K562 (cell line): Measurements from ENCODE around the gene BCL11A. TPM values are rescaled to one million over a fixed set of nuclear protein-coding genes. Genes with fewer than 3 reads are reported as not detected.

Experiments used
- ATAC-seq: fragments of 200-7000 bp; cut with Tn5 transposase; 3 replicates; pipeline ENCODE4 v1.9.1; 2020; ENCODE audit warnings: moderate library complexity
- BruUV-seq: library from RNA; stranded (reverse); fragments of 400-500 nt; replicated peaks from 2 replicates; lab custom pipeline; 2021; lab: Mats Ljungman, UMichigan
- CTCF ChIA-PET: fragments of 300-600 bp; formaldehyde crosslinking; extraction: SDS; loops from one replicate; lab custom pipeline; 2021; ENCODE audit warnings: low intra/inter-chr PET ratio; lab: Yijun Ruan, JAX
- POLR2A ChIA-PET: fragments of 300-600, 350-650 bp; sonication (Branson Sonifier 250); formaldehyde crosslinking; extraction: SDS; loops from one replicate; lab custom pipeline; 2021; ENCODE audit warnings: antibody characterized with exemption, inconsistent platforms; lab: Yijun Ruan, JAX
- DNase-seq, 4 experiments: peaks; one replicate each; pipeline versions ENCODE4 v3.0.0 to v3.0.0-alpha.2; 2011 to 2018; ENCODE audit warnings: low spot score in 3 of 4, mixed read lengths in 3 of 4; ENCODE audit errors: extremely low read depth in 1 of 4
- FAIRE-seq: peaks from 2 replicates; lab custom pipeline; 2011; peaks lifted over from hg19 to GRCh38; lab: Jason Lieb, UNC
- H2AFZ ChIP-seq: 2 replicates; pipeline ENCODE4 v1.6.0; 2011; ENCODE audit warnings: low read depth, low read length, control low read depth, inconsistent platforms
- H3K27ac ChIP-seq: fragments of 200-600 bp; 3 replicates; pipeline ENCODE4 v1.8.0; 2011; ENCODE audit warnings: low read depth, mild to moderate bottlenecking, control low read depth, inconsistent platforms, low read length, moderate library complexity, mixed read lengths; ENCODE audit errors: extremely low read depth
- H3K27me3 ChIP-seq, 2 experiments: fragments of 300-600 bp in 1 of 2; 2 replicates in 1 of 2; 3 replicates in 1 of 2; pipeline versions ENCODE4 v1.6.0 to v1.8.0; 2011; ENCODE audit warnings: inconsistent platforms in 2 of 2, low read length in 2 of 2, mild to moderate bottlenecking in 1 of 2, mixed read lengths in 1 of 2, moderate library complexity in 1 of 2; ENCODE audit not compliant: control insufficient read depth in 2 of 2, insufficient read depth in 2 of 2
- H3K36me3 ChIP-seq: fragments of 300-600 bp; 3 replicates; pipeline ENCODE4 v1.8.0; 2011; ENCODE audit warnings: mild to moderate bottlenecking, low read length, inconsistent platforms; ENCODE audit not compliant: control insufficient read depth, insufficient read depth
- H3K4me1 ChIP-seq, 2 experiments: fragments of 200-600 bp in 1 of 2; replicated peaks in 1 of 2; 2 replicates in 1 of 2; 3 replicates in 1 of 2; pipeline versions ENCODE4 v1.5.1 to v1.8.0; 2011; ENCODE audit warnings: inconsistent platforms in 2 of 2, low read length in 2 of 2, mild to moderate bottlenecking in 1 of 2, mixed read lengths in 1 of 2, moderate library complexity in 1 of 2; ENCODE audit not compliant: control insufficient read depth in 2 of 2, insufficient read depth in 2 of 2
- H3K4me2 ChIP-seq: 2 replicates; pipeline ENCODE4 v1.6.1; 2011; ENCODE audit warnings: low read length, control low read depth, inconsistent platforms, mixed read lengths; ENCODE audit not compliant: insufficient read depth
- H3K4me3 ChIP-seq: fragments of 200-600 bp; sonication (generic), shearing (Covaris generic); 2 replicates; pipeline ENCODE4 v1.5.1; 2016; ENCODE audit warnings: control low read depth, inconsistent platforms
- H3K79me2 ChIP-seq: fragments of 200-600 bp; 3 replicates; pipeline ENCODE4 v1.8.0; 2011; ENCODE audit warnings: low read length, inconsistent platforms; ENCODE audit not compliant: control insufficient read depth, insufficient read depth
- H3K9ac ChIP-seq, 2 experiments: 2 replicates each; pipeline versions ENCODE4 v1.6.0 to v1.6.1; 2011; ENCODE audit warnings: low read depth in 2 of 2, low read length in 2 of 2, control low read depth in 1 of 2, inconsistent platforms in 1 of 2, mild to moderate bottlenecking in 1 of 2, mixed read lengths in 1 of 2; ENCODE audit not compliant: insufficient read depth in 1 of 2
- H3K9me1 ChIP-seq: one replicate; pipeline ENCODE4 v1.6.0; 2011; ENCODE audit warnings: inconsistent platforms, mild to moderate bottlenecking, low read length, moderate library complexity; ENCODE audit not compliant: control insufficient read depth, insufficient read depth
- H3K9me3 ChIP-seq: replicated peaks from 2 replicates; pipeline ENCODE4 v1.5.1; 2011; ENCODE audit warnings: low read depth, low read length, inconsistent platforms; ENCODE audit not compliant: control insufficient read depth, insufficient read depth
- H4K20me1 ChIP-seq: replicated peaks from 2 replicates; pipeline ENCODE4 v1.6.1; 2011; ENCODE audit warnings: low read length, inconsistent platforms, mixed read lengths; ENCODE audit not compliant: control insufficient read depth, insufficient read depth
- ARID3A ChIP-seq: IDR thresholded peaks from 2 replicates; pipeline ENCODE4 v1.6.1; 2012; ENCODE audit warnings: low read depth, low read length, improper control_type of control experiment, borderline replicate concordance
- MED1 ChIP-seq: sonication (generic); formaldehyde crosslinking; IDR thresholded peaks from 2 replicates; pipeline ENCODE4 v1.8.1; 2023; ENCODE audit warnings: missing genetic modification reagents, borderline replicate concordance
- POLR2H ChIP-seq: IDR thresholded peaks from 2 replicates; pipeline ENCODE4 v1.6.1; 2016; ENCODE audit warnings: missing genetic modification characterization, low read depth, mild to moderate bottlenecking, control low read depth, missing compliant biosample characterization, moderate library complexity
- THRA ChIP-seq: fragments of 450-650 bp; IDR thresholded peaks from 2 replicates; pipeline ENCODE4 v1.6.1; 2017; ENCODE audit warnings: mild to moderate bottlenecking, moderate library complexity
- U2AF2 ChIP-seq: fragments of 200-400 bp; formaldehyde crosslinking; optimal IDR thresholded peaks from 2 replicates; pipeline ENCODE3; 2017; ENCODE audit warnings: low read depth, mild to moderate bottlenecking, low read length
- ZFP1 ChIP-seq: fragments of 450-650 bp; formaldehyde crosslinking; IDR thresholded peaks from 2 replicates; pipeline ENCODE4 v1.4.0; 2020; ENCODE audit warnings: mild to moderate bottlenecking, mixed read lengths
- ZFPM2 ChIP-seq: fragments of 250-450 bp; sonication (Bioruptor Pico); IDR thresholded peaks from 2 replicates; pipeline ENCODE4 v1.5.1; 2022; ENCODE audit warnings: mild to moderate bottlenecking
- ZNF24 ChIP-seq: fragments of 450-650 bp; IDR thresholded peaks from 2 replicates; pipeline ENCODE4 v1.6.1; 2016
- ZNF324 ChIP-seq: fragments of 250-450 bp; sonication (Bioruptor Pico); IDR thresholded peaks from 2 replicates; pipeline ENCODE4 v1.4.0; 2020; ENCODE audit warnings: mild to moderate bottlenecking
- WGBS: fragments of 100-300 bp; shearing (Covaris generic); methylation state at CpG from one replicate; pipeline ENCODE4 v1.1.6; 2016; ENCODE audit warnings: low coverage, mixed read lengths; ENCODE audit not compliant: insufficient coverage; ENCODE audit errors: missing lambda C conversion rate; 5-methylcytosine and 5-hydroxymethylcytosine counted together
- in situ Hi-C: fragments of 300-500 bp; cut with MboI; formaldehyde crosslinking; loops from 4 replicates; pipeline ENCODE4 v1.15.0; 2018; ENCODE audit warnings: inconsistent platforms, mixed read lengths
- intact Hi-C: fragments of 100-400 bp; cut with micrococcal nuclease; formaldehyde crosslinking; loops from 2 replicates; pipeline ENCODE4 v1.14.2; 2022
- polyA plus RNA-seq, 8 experiments: library from polyadenylated mRNA; depleted of rRNA in 4 of 8; stranded (reverse) in 5 of 8; unstranded in 3 of 8; fragments of >200 nt; fragmentation: Nextera tagmentation in 2 of 8; fragmentation: Illumina TruSeq in 1 of 8; extraction: Ambion mirVana in 2 of 8; extraction: Trizol in 1 of 8; gene quantifications; 2 replicates each; pipeline versions ENCODE4 v1.2.1 to v1.2.3, GENCODE V29; 2011 to 2014; ENCODE audit warnings: inconsistent platforms in 1 of 8, missing spikeins in 1 of 8
- total RNA-seq, 7 experiments: library from RNA; depleted of rRNA in 6 of 7; stranded (reverse); fragments of >200 nt in 6 of 7; fragmentation: Illumina TruSeq in 2 of 7; extraction: Trizol in 2 of 7; gene quantifications; 2 replicates each; pipeline versions ENCODE4 v1.2.1 to v1.2.3, GENCODE V29; 2011 to 2021; ENCODE audit warnings: low replicate concordance in 1 of 7

The BCL11A gene
- total and polyA plus RNA-seq, 9 of the 15 experiments (the other 6 are each of a cell fraction or from before 2014, with no cell fraction given) = 0.13 TPM; not detected in 8

- no peak for TF ChIP-seq POLR2H (tag)
Measured at GRCh38 chr2:60523963-60524362, 29.5 kb downstream of the BCL11A start (continued).

- ChIA-PET POLR2A (interaction anchor here (0.6 kb wide), 1 partner anchor 348 kb away, joined by 3 read pairs; no protein-coding TSS in a partner anchor), CTCF (no interaction called here)
- no peak for ATAC-seq
- Histone ChIP-seq H3K4me3 (no peak overlapping the region), H3K9me3 (no peaks in the 10 kb centered on the region), H3K4me1 (no peaks in the 10 kb centered on the region), H3K4me2 (no peak overlapping the region), H3K27ac (no peak overlapping the region), H3K79me2 (no peaks in the 10 kb centered on the region), H3K36me3 (no peaks in the 10 kb centered on the region), H3K9ac (no peak overlapping the region), H2AFZ (no peak overlapping the region), H4K20me1 (no peaks in the 10 kb centered on the region), H3K27me3 (peaks cover 0 to 24% of the 10 kb centered on the region in 2 experiments; a peak in 2 of 5 replicates), H3K9me1 (no peaks in the 10 kb centered on the region)
- TF ChIP-seq ZFP1 = no peak
- no peak for TF ChIP-seq ARID3A
- no peak for TF ChIP-seq ZFPM2 (CRISPR knock-in tag)
- no peak for TF ChIP-seq ZNF24
- TF ChIP-seq MED1 (CRISPR knock-in tag) = no peak
- TF ChIP-seq THRA = no peak
- TF ChIP-seq U2AF2 = no peak
- TF ChIP-seq ZNF324 (CRISPR knock-in tag) = no peak
- no peak for DNase-seq
- intact Hi-C loops (no loop called here), in situ Hi-C loops (no loop called here)
- BruUV-seq = no TSS peak
- no peak for FAIRE-seq
- WGBS = 0% methylated on average over 3 of the region's 3 CpGs
Measured at GRCh38 chr2:60522462-60522861, 31.0 kb downstream of the BCL11A start.
